ENCODE results near the gene UFSP2.

The UFSP2 gene, protein sequence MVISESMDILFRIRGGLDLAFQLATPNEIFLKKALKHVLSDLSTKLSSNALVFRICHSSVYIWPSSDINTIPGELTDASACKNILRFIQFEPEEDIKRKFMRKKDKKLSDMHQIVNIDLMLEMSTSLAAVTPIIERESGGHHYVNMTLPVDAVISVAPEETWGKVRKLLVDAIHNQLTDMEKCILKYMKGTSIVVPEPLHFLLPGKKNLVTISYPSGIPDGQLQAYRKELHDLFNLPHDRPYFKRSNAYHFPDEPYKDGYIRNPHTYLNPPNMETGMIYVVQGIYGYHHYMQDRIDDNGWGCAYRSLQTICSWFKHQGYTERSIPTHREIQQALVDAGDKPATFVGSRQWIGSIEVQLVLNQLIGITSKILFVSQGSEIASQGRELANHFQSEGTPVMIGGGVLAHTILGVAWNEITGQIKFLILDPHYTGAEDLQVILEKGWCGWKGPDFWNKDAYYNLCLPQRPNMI

DNA sequence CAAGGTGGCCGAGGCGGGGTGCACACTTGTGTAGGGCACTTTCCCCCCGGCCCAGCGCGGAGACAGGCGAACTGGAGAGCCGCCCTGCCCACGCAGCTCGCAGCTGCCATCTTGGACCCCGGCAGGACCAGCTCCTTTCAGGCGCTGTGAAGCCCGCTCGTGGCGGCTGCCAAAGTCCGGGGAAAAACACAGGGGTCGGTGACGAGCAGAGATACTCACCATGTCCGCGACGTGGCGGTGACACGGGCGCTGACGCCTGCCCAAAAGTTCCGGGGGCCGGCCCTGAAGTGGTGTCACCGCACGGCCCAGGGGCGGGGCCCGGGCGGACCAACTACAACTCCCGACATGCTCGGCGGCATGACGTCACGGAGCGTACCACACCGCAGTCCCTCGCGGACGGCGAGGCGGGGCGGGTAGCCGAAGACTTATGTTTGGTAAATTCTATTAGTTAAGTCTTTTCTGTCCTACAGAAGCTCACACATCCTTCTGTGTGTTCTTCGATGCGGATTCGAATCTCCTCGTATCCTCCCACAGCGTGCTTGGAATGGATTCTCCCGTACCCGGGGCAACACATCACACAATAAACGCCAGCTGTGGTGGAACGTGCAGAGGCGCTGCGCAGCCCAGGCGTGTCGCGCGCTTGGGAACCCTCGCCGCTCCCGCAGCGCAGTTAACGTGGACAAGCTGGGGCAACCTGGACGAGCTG, at the start of gene UFSP2:
TSS of gene UFSP2 (minus strand) at position 318 of the 706 bp plus-strand sequence. CDS start at position 222, 96 bp downstream.
- peak; percentile 46 for DNase-seq (ENCODE audit: low read depth)
- TF ChIP-seq, protein P1, sequence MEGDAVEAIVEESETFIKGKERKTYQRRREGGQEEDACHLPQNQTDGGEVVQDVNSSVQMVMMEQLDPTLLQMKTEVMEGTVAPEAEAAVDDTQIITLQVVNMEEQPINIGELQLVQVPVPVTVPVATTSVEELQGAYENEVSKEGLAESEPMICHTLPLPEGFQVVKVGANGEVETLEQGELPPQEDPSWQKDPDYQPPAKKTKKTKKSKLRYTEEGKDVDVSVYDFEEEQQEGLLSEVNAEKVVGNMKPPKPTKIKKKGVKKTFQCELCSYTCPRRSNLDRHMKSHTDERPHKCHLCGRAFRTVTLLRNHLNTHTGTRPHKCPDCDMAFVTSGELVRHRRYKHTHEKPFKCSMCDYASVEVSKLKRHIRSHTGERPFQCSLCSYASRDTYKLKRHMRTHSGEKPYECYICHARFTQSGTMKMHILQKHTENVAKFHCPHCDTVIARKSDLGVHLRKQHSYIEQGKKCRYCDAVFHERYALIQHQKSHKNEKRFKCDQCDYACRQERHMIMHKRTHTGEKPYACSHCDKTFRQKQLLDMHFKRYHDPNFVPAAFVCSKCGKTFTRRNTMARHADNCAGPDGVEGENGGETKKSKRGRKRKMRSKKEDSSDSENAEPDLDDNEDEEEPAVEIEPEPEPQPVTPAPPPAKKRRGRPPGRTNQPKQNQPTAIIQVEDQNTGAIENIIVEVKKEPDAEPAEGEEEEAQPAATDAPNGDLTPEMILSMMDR (conservative IDR thresholded peaks at IDR 0.05; ENCODE audit: low read depth, low read length), result no peak
- peak within 1 kb of the TSS; percentile 94 for H3K4me3 ChIP-seq (ENCODE audit: low read length)

DNA sequence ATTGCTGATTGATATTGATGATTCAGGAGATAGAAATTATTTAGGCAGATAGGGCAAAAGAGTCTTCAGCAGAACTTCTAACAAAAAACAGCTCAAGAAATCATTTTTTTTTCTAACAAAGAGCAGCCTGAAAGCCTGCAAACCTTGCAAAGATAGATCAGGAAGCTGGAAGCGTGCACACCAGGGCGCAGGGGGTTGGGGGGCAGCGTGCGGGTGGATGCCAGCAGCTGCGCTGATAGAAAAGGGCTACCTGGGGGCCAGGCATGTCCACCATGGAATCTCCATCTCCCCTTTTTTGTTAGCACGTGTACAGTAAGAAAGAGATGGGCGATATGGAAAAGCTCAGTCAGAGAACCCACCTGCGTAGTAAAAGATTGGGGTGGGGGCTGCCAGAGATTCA, 47.5 kb upstream of the UFSP2 start:
- TF ChIP-seq, protein P1 (conservative IDR thresholded peaks at IDR 0.05; ENCODE audit: low read depth, low read length), result no peak
- H3K4me3 ChIP-seq (ENCODE audit: low read length), result no peak overlapping the region
- DNase-seq (ENCODE audit: low read depth), result no peak

DNA sequence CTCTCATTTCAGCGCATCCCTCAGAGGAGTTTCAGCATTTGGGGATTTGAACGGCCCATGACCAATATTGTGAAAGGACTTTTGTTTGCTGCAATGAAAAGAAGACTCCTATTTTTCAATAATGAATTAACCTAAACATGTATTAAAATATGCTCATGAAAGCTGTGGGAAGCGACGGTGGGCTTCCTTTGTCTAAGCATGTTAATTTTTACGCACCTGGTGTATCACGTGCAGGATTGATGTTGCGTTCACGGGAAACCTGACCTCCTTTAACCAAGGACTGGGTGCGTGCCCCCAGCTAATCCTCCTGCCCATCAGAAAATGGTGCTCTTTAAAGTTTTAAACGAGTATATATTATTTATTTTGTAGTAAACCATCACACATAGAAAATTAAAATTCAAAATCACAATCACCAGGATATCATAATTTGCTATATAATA, 46.4 kb upstream of the UFSP2 start:
- no peak for DNase-seq (ENCODE audit: low read depth)
- H3K4me3 ChIP-seq (ENCODE audit: low read length), result peak overlapping the region; percentile 70
- TF ChIP-seq, protein P1 (conservative IDR thresholded peaks at IDR 0.05; ENCODE audit: low read depth, low read length), result no peak

DNA sequence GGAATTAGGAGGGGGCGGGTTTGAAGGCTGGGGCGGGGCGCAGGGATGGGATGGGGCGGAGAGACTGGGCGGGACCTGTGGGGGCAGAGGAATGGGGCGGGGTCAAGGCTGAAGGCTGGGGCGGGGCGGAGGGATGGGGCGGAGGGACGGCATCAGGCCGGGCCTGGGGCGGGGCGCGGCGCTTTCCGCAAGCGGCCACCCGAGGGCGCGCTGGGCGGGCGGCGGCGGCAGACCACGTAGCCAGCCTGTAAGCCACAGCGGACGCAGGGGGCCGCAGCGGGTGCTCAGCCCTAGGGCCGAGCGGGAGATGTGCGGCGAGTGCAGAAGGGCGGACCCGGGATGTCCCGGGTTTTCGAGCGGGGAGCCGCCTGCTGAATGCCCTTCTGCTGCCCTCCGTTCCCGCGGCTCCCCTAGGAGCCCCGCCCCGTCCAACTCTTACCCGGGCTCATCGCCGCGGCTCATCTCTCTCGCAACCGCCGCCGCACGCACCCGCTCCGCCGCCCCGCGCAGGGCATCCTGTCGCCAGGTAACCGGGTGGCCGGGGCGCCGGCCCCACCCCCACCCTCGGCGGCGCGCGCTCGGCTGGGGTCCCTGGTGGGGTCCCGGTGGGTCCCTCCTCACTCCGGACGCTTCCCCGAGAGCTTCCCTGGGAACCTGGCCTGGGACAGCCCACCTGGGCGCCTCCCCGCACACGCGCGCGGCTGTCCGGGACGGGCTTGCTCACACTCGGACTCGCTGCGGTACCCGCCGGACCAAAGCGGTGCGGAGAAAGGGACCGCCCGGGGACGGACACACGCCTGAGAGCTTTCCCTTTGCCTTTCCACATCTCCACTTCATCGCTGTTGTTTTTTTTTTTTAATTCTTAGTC, 45.7 kb upstream of the UFSP2 start, which contains the start of gene CCDC110:
TSS of gene CCDC110 (minus strand) at position 499 of the 868 bp plus-strand sequence. CDS start at position 449, 50 bp downstream.
- peak within 1 kb of the TSS; percentile 84 for H3K4me3 ChIP-seq (ENCODE audit: low read length)
- TF ChIP-seq, protein P1 (conservative IDR thresholded peaks at IDR 0.05; ENCODE audit: low read depth, low read length), result peak; percentile 45
- peak; percentile 67 for DNase-seq (ENCODE audit: low read depth)

DNA sequence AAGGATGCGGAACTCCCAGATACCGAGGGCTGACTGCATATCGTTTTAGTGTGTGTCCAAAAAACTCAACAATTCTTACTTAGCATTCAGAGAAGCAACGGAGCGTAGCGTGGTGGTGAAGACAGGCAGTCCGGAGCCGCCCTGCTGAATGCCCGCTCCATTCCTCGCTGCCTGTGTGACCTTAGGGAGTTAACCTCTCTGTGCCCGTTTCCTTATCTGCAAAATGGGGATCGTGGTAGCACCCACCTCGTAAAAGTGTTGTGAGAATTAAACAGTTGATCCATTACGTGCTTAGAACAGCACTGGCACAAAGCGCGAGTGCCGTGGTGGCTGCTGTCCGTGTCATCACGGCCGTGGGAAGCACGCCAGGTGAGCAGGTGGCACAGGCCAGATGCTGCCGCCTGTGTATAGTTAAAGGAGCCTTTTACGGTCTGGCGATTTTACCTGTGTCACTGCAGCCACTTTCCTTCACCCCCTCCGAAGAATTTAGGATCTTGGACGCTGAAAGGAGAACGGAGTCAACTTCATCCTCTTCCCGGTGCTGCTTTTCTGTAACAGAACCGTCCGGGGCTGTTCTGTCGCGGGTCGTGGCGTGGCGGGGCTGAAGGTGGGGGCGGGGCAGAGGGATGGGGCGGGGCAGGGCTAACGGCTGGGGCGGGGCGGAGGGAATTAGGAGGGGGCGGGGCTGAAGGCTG, 44.9 kb upstream of the UFSP2 start:
- TF ChIP-seq, protein P1 (conservative IDR thresholded peaks at IDR 0.05; ENCODE audit: low read depth, low read length), result no peak
- peak overlapping the region; percentile 84 for H3K4me3 ChIP-seq (ENCODE audit: low read length)
- DNase-seq (ENCODE audit: low read depth), result no peak

DNA sequence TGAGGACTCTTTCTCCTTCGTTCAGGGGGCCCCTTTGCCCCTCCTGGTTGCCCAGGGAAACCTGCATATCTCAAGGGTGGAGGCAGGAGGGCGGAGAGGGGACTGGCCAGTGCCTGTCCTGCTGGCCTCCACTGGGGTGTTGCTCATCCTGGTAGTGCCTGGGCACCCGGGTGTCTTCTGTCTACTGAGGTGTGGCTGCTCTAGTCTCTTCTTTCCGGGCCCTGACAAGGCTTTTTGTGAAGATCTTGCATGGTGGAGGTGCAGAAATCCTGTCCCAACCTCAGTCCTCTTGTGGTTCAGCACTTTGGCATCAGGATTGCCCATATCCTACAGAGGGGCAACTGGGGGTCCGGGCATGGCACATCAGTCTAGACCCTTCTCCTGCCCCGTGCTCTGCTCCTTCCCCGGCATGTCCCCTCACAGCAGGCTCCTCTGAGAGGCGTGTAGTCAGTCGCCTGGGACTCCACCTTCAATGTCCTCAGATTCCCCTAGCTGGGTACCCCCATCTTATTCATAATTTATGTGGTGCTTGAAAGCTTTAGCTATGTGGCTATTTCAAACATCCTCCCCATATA, 43.9 kb upstream of the UFSP2 start:
- H3K4me3 ChIP-seq (ENCODE audit: low read length), result no peak overlapping the region
- TF ChIP-seq, protein P1 (conservative IDR thresholded peaks at IDR 0.05; ENCODE audit: low read depth, low read length), result no peak
- no peak for DNase-seq (ENCODE audit: low read depth)
